ENCODE measurements around the gene LRCH3. TPM values are rescaled to one million over a fixed set of nuclear protein-coding genes. Genes with fewer than 3 reads are reported as not detected.

LRCH3 gene
- total and polyA plus RNA-seq, 7 donors, result 4.8 to 154 (median 44.7) TPM

- Histone ChIP-seq H3K4me3 (no peak overlapping the region), H3K9me3 (no peaks in the 10 kb centered on the region), H3K36me3 (peaks cover 0 to 86% (median 8%) of the 10 kb centered on the region in 4 donors), H3K4me1 (peaks cover 0 to 1% (median 0%) of the 10 kb centered on the region in 4 donors), H3K27ac (no peak overlapping the region), H3K27me3 (no peaks in the 10 kb centered on the region)
- no peak for TF ChIP-seq EP300 (IDR thresholded peaks at IDR 0.05)
- DNase-seq, result no peak
- intact Hi-C loops (cut with DNase I), result no loop called here
Measured at GRCh38 chr3:197761784-197762183, 29.3 kb upstream of the LRCH3 start.

DNA sequence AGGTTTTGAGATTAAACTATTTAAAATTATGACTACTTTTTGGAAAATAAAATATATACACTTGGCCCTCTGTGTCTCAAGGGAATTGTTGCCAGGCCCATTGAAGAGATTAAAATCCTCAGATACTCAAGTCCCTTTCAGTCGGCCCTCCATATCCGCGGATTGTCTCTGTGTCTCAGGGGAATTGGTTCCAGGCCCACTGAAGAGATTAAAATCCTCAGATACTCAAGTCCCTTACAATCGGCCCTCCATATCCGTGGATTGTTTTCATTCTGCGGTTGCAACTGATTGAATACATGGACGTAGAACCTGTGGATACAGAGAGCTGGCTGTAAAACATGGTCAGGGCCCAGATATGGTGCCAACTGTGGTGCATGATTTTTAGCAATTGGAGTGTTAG lies 15.7 kb upstream of the LRCH3 start:
- Histone ChIP-seq H3K9me3 (no peaks in the 10 kb centered on the region), H3K4me3 (no peak overlapping the region), H3K36me3 (peaks cover 47 to 96% (median 56%) of the 10 kb centered on the region in 4 donors), H3K27ac (no peak overlapping the region), H3K27me3 (no peaks in the 10 kb centered on the region), H3K4me1 (no peaks in the 10 kb centered on the region)
- TF ChIP-seq POLR2A (IDR thresholded peaks at IDR 0.05) (no peak), EP300 (IDR thresholded peaks at IDR 0.05) (no peak), POLR2AphosphoS5 (IDR thresholded peaks at IDR 0.05) (no peak)
- DNase-seq, result no peak
- intact Hi-C loops (cut with DNase I), result no loop called here
- 92 to 95% methylated on average over 7 of the region's 7 CpGs for WGBS, 2 donors

DNA sequence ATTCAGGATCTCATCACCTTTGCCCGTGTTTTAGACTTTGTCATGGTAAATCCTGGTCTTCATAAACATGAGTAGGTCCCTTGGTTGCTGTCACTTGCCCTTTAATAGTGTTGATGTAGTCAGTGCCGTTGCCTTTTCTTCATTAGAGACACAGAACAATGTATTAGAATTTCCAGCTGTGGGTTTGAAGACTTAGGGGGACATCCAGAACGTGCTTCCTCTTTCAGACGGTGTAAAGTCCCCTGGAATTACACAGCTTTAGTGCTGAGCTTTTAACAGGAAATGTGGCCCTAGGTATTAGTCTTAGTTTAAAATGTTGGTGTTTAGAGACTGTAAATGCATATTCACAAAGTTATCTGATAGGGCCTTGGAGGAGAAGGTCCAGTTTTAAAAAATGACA lies 8.8 kb upstream of the LRCH3 start:
- TF ChIP-seq CTCF (IDR thresholded peaks at IDR 0.05), result no peak
- no peak for TF ChIP-seq EP300 (IDR thresholded peaks at IDR 0.05)
- TF ChIP-seq POLR2A (IDR thresholded peaks at IDR 0.05), result no peak
- no peak for TF ChIP-seq POLR2AphosphoS5 (IDR thresholded peaks at IDR 0.05)
- peaks cover 24 to 76% (median 39%) of the 10 kb centered on the region in 4 donors for H3K36me3 ChIP-seq
- H3K9me3 ChIP-seq, result no peaks in the 10 kb centered on the region

GRCh38 chr3:197784019-197784585 lies 7.0 kb upstream of the LRCH3 start:
- Histone ChIP-seq H3K4me1 (no peaks in the 10 kb centered on the region), H3K27me3 (no peaks in the 10 kb centered on the region), H3K9me3 (no peaks in the 10 kb centered on the region), H3K4me3 (no peak overlapping the region), H3K36me3 (peaks cover 9 to 58% (median 22%) of the 10 kb centered on the region in 4 donors), H3K27ac (no peak overlapping the region)
- no peak for DNase-seq
- intact Hi-C loops (cut with DNase I), result no loop called here
- no peak for TF ChIP-seq CTCF (IDR thresholded peaks at IDR 0.05)
- no peak for TF ChIP-seq POLR2A (IDR thresholded peaks at IDR 0.05)
- no peak for TF ChIP-seq EP300 (IDR thresholded peaks at IDR 0.05)
- 85 to 94% methylated on average over 7 of the region's 7 CpGs for WGBS, 2 donors

More for the DNA sequence above, 8.8 kb upstream of the LRCH3 start:
- H3K27me3 ChIP-seq, result no peaks in the 10 kb centered on the region
- no peak overlapping the region for H3K4me3 ChIP-seq
- no peak overlapping the region for H3K27ac ChIP-seq
- DNase-seq, result no peak
- H3K4me1 ChIP-seq, result no peaks in the 10 kb centered on the region
- 66 to 82% methylated on average over 4 of the region's 4 CpGs for WGBS, 2 donors
- intact Hi-C loops (cut with DNase I), result no loop called here

GRCh38 chr3:197787412-197787811 lies 3.6 kb upstream of the LRCH3 start:
- TF ChIP-seq CTCF (IDR thresholded peaks at IDR 0.05) (no peak), POLR2A (IDR thresholded peaks at IDR 0.05) (no peak), EP300 (IDR thresholded peaks at IDR 0.05) (no peak), POLR2AphosphoS5 (IDR thresholded peaks at IDR 0.05) (no peak)
- Histone ChIP-seq H3K36me3 (peaks cover 0 to 25% (median 1%) of the 10 kb centered on the region in 4 donors), H3K4me1 (peaks cover 0 to 6% (median 0%) of the 10 kb centered on the region in 4 donors), H3K27ac (no peak overlapping the region), H3K4me3 (no peak overlapping the region), H3K27me3 (no peaks in the 10 kb centered on the region), H3K9me3 (no peaks in the 10 kb centered on the region)
- intact Hi-C loops (cut with DNase I), result no loop called here
- WGBS, 2 donors, result 25 to 71% methylated on average over 1 of the region's 1 CpG
- no peak for DNase-seq

DNA sequence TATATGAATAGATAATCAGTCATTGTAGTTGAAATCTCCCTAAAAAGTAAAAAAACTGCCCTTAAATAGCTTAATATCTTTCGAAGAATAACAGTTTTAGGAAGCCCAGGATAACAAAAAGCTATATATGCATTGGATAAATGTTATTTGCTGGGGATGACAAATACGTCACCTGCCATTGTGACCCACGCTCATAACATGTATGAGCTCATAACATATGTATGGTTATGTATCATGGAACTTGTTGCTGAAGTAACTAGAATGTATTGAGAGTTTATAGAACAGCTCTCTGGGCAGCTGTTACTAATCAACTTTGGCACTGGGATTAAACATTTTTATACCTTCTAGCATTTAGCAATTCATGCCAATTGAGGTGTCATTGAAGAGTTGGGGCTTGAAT lies 1.7 kb upstream of the LRCH3 start:
- TF ChIP-seq POLR2A (IDR thresholded peaks at IDR 0.05) (no peak), POLR2AphosphoS5 (IDR thresholded peaks at IDR 0.05) (no peak), CTCF (IDR thresholded peaks at IDR 0.05) (no peak), EP300 (IDR thresholded peaks at IDR 0.05) (no peak)
- Histone ChIP-seq H3K27ac (no peak overlapping the region), H3K27me3 (no peaks in the 10 kb centered on the region), H3K4me1 (peaks cover 0 to 23% (median 17%) of the 10 kb centered on the region in 4 donors), H3K4me3 (no peak overlapping the region), H3K9me3 (no peaks in the 10 kb centered on the region), H3K36me3 (peaks cover 0 to 6% (median 0%) of the 10 kb centered on the region in 4 donors)
- DNase-seq, result no peak
- WGBS, 2 donors, result 97 to 98% methylated on average over 3 of the region's 3 CpGs
- intact Hi-C loops (cut with DNase I), result no loop called here
